Measurements from ENCODE around the gene NEUROG2.

GRCh38 chr4:112564706-112565270, 48.8 kb upstream of the NEUROG2 start:
- TF ChIP-seq, protein P1, sequence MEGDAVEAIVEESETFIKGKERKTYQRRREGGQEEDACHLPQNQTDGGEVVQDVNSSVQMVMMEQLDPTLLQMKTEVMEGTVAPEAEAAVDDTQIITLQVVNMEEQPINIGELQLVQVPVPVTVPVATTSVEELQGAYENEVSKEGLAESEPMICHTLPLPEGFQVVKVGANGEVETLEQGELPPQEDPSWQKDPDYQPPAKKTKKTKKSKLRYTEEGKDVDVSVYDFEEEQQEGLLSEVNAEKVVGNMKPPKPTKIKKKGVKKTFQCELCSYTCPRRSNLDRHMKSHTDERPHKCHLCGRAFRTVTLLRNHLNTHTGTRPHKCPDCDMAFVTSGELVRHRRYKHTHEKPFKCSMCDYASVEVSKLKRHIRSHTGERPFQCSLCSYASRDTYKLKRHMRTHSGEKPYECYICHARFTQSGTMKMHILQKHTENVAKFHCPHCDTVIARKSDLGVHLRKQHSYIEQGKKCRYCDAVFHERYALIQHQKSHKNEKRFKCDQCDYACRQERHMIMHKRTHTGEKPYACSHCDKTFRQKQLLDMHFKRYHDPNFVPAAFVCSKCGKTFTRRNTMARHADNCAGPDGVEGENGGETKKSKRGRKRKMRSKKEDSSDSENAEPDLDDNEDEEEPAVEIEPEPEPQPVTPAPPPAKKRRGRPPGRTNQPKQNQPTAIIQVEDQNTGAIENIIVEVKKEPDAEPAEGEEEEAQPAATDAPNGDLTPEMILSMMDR (optimal IDR thresholded peaks at IDR 0.05 in 1 of 3, IDR thresholded peaks at IDR 0.05 in 1 of 3, conservative IDR thresholded peaks at IDR 0.05 in 1 of 3; ENCODE audit: extremely low read depth in 1 of 3, insufficient read depth in 2 of 3, low read length in 3 of 3) = no peak
- TF ChIP-seq EZH2 (IDR thresholded peaks at IDR 0.05; ENCODE audit: low read length) = no peak

Data from keratinocyte (primary cell).